GM18873 (cell line): Measurements from ENCODE around the gene PPP2R5E.
A peak's percentile ranks its signal among the peaks of the same experiment; 100 is the strongest.
"Not testable (repeated sequence)": the region's sequence is repeated elsewhere in the genome, so short reads cannot be mapped to it uniquely, and the experiment has no call there.

Experiments
- ATAC-seq: cut with Tn5 transposase; IDR thresholded peaks from one replicate; pipeline ENCODE4 v1.9.1; 2021; ENCODE audit warnings: mild to moderate bottlenecking, moderate library complexity, moderate number of reproducible peaks; ENCODE audit not compliant: unreplicated experiment, low FRiP score

The PPP2R5E gene

GRCh38 chr14:63543000-63543825 is at the start of gene PPP2R5E:
PPP2R5E (minus strand) TSS chr14:63543377; CDS start chr14:63539685, 3,692 bp downstream.
- ATAC-seq: peak; percentile 93

- ATAC-seq: not testable (repeated sequence)
These were observed 39.9 kb upstream of the PPP2R5E start for GRCh38 chr14:63583046-63583445.

- no peak for ATAC-seq
These were observed 38.3 kb upstream of the PPP2R5E start for GRCh38 chr14:63581491-63581890.

- ATAC-seq: no peak
These were observed 35.1 kb upstream of the PPP2R5E start for GRCh38 chr14:63578300-63578699.

- ATAC-seq: no peak
These were observed 30.4 kb upstream of the PPP2R5E start for GRCh38 chr14:63573581-63573980.

- no peak for ATAC-seq
These were observed 22.3 kb upstream of the PPP2R5E start for GRCh38 chr14:63565448-63565847.

DNA sequence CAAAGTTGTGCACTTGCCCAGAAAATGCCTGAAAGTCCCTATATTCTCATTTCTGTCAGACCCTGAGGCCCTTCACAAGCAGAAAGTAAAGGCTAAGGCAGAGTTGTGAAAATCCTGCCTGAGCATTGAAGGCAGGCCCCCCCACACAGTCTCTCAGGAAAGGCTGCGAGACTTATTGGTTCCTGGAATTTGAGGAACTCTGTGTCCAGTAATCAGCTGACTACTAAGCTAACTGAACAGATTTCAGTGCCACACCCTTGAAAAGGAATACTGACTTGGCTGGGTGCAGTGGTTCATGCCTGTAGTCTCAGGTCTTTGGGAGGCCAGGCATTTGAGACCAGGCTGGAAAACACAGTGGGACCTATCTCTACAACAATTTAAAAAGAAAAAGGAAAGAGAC is 21.1 kb upstream of the PPP2R5E start:
- ATAC-seq: no peak

GRCh38 chr14:63563370-63564026 is 20.3 kb upstream of the PPP2R5E start:
- no peak for ATAC-seq

DNA sequence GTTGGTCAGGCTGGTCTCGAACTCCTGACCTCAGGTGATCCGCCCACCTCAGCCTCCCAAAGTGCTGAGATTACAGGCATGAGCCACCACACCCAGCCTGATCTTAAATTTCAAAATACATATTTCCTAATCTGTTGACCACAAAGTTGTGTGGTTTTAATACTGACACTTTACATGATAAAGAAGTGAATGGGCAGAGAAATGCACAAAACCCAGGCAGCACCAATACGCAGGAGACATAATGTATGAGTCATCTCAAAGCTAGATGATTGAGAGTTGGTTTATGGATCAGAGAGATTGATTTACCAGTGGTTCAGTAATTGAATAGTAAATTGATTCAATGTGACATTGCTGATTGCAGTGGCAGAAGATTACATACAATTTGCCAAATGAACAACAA is 19.2 kb upstream of the PPP2R5E start:
- no peak for ATAC-seq

GRCh38 chr14:63555572-63555971 is 12.4 kb upstream of the PPP2R5E start:
- no peak for ATAC-seq

DNA sequence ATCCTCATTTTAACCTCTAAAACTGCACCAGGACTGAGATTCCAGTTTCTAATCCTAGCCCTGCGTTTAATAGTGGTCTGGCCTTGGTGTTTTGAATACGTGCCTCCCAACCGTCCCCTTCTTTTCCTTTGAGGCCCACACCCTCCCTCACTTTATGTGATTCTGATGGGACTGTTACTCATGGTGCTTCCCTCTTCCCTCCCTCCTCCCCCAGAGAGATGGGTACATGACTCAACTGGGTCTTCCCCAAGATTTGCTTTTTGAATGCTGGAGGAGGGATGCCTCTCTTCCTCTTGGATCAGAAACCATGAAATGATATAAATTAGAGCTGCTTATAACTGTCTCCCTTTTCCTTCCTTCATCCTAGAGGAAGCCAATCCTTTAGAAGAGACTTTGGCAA is 8.2 kb upstream of the PPP2R5E start:
- ATAC-seq: no peak

- ATAC-seq: no peak
These were observed 4.7 kb upstream of the PPP2R5E start for GRCh38 chr14:63547798-63548335.

GRCh38 chr14:63545431-63545830 is 2.3 kb upstream of the PPP2R5E start:
- ATAC-seq: no peak

DNA sequence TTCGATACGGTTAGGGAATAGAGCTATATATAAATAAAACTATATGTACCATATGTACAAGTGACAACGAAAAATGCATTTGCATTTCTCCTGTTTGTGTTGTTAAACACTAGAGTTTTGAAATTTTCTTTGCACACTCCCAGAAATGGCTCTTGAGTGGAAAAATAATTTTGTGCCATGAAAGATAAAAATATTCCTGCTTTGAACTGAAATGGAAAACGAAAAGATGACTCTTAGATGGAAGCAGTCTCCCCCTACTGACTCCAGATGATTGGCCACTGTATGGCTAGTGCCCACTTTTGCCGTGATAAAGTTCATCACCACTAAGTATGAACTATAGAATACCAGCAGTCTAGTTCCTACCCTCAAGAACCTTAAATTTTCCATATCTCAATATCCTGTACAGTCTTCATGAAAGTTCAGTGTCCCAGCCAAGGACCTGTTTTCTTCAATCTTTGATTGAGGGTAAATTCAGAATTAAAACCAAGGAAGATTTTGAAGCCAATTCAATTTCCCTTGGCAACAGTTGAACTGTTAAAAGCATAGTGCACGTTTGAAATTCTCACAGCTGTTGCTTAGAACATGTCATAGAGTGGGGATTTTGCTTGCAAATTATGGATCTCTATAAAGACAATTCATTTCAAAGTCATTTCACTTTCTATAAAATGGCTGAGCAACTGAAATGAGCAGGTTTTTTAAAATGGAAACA is 1.6 kb upstream of the PPP2R5E start:
- ATAC-seq: no peak

DNA sequence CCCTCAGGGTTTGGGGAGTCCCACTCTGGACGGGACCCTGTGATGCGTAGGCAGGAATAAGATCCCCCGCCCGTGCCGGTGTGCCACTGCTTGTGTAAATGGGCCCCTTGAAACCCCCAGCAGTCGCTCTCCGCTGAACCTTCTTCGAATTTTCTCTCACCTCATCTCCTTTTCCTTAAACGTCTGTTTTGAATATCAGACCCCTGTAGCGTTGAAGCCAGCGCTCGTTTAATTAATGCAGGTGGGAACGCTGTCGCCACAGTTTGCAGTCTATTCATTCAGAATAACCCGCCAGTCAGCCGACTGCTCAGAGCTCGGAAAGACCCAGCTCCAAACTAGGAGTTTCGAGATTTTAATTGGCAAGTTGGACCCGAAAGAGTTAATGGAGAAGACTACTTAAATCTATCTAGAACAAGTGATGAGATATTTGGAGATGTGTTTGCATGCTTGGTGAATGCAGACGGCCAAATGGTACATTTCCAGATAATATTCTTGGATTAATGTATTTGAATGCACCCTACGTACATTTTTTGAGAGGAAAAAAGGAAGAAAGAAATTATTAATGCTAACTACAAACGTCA is 739 bp upstream of the PPP2R5E start:
- ATAC-seq: no peak

GRCh38 chr14:63542231-63542999 is 762 bp downstream of the PPP2R5E start:
- ATAC-seq: peak; percentile 3

- no peak for ATAC-seq
These were observed 7.3 kb downstream of the PPP2R5E start for GRCh38 chr14:63535918-63536317.

DNA sequence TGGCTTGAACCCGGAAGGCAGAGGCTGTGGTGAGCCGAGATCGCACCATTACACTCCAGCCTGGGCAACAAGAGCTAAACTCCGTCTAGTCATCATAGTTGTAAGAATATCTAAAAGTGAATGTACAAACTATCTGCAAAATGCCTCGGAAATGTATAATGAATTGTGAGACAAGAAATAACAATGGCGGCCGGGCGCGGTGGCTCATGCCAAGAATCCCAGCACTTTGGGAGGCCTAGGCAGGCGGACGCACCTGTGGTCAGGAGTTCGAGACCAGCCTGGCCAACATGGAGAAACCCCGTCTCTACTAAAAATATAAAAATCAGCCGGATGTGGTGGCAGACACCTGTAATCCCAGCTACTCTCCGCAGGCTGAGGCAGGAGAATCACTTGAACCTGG is 9.7 kb downstream of the PPP2R5E start:
- ATAC-seq: no peak

- ATAC-seq: no peak
These were observed 18.5 kb downstream of the PPP2R5E start for GRCh38 chr14:63524537-63525155.
